ENCODE data around the gene TMEM132C.

GRCh38 chr12:128455851-128456250 lies 188.9 kb downstream of the TMEM132C start:
- TF ChIP-seq CTCF (IDR thresholded peaks at IDR 0.05) (no peak), EP300 (IDR thresholded peaks at IDR 0.05) (no peak)
